SIG-M5 (cell line): ENCODE results near the gene SH3PXD2B.
"Not testable (repeated sequence)": the region's sequence is repeated elsewhere in the genome, so short reads cannot be mapped to it uniquely, and the experiment has no call there.

Experiments used
- DNase-seq: peaks from one replicate; lab custom pipeline; 2025; lab: John Stamatoyannopoulos, UW

SH3PXD2B gene

DNA sequence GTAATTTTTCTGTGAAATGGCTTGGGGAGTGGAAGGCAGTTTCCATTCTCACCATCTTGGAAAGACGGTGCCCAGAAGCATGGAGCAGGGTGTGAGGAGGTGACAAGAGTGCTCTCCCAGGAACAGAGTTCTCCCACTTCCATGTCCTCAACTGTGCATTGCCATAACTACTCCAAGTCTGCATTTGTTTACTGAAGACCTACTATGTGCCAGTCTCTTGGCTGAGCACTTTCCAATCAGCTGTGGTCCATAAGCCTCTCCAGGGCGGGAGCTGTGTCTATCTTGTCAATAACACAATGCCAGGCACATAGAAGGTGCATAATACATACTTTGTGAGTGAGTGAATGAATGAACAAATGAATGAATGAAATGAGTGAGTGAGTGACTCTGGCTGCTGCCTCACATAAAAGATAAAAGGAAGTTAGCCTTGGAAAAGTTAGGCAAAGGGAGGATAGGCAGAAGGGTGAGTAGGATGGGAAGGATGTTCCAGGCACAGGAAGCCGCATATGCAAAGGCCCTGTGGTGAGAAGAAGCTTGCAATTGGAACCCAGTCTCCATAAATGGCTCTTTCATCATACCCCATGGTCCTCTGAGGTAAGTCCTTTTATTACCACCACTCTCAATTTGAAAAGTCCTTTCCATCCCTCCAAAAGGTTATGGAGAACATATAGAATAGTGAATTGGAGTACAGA lies 31.3 kb upstream of the SH3PXD2B start:
- DNase-seq: no peak

DNA sequence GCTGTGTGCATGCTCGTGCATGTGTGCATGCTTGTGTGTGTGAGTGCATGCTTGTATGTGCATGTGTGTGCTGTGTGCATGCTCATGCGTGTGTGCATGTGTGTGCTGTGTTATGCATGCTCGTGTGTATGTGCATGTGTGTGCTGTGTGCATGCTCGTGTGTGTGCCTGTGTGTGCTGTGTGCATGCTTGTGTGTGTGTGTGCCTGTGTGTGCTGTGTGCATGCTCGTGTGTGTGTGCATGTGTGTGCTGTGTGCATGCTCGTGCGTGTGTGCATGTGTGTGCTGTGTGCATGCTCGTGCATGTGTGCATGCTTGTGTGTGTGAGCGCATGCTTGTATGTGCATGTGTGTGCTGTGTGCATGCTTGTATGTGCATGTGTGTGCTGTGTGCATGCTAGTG lies 30.3 kb upstream of the SH3PXD2B start:
- no peak for DNase-seq

DNA sequence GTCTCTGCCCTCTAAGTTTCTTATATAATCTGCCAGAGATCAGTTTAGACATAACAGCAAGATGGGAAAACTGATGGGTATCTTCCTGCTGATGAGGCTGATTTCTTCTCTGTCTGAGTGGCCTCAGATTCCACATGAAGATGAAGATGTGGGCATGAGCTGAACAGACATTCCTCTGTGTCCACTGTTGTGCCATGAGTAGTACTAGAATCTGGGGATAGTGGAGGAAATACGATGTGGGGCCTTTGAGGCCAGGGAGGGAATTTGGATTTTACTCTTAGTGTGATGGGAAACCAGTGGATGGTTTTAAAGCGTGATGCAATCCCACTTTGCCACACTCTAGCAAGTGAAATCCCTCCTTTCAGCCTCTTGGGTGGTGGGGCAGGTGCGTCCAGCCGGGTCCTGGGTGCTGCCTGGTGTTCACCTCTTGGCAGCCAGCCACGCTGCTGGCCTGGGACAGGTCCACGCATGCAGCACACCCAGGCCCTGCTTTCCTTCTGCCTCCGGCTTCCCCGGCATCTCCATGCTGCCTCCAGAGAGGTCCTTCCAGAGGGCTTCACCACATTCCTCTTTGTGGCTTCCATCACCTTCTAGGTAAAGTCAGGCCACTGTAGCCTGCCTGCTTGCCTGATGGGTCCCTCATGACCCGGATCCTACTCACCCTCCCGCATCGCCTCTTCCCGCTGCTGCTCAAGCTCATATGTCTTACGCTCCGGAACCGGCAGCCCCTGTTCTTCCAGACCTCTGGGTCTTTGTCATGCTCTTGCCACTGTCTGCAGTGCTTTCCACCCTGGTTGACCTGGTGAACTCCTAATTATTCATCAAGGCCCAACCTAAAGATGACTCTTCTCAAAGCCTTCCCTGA lies 28.1 kb upstream of the SH3PXD2B start:
- no peak for DNase-seq

DNA sequence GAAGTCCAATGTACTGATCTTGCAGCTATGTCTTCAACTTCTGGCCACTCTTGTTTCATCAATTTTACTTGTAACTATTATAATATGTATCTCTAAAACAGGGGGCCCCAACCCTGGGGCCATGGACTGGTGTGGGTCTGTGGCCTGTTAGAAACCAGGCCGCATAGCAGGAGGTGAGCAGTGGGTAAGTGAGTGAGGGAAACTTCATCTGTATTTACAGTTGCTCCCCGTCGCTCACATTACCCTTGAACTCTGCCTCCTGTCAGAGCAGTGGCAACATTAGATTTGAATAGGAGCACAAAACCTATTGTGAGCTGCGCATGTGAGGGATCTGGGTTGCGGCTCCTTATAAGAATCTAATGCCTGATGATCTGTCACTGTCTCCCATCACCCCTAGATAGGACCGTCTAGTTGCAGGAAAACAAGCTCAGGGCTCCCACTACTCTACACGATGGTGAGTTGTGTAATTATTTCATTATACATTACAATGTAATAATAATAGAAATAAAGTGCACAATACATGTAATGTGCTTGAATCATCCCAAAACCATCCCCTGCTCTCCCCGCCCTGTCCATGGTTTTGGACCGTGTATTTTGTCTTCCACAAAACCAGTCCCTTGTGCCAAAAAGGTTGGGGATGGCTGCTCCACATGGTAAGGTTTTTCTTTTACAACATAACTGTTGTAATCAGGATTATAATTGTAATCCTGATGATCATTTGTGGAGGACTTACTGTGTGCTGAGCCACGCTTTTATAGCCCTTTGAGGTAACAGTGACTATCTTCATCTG lies 26.9 kb upstream of the SH3PXD2B start:
- no peak for DNase-seq

DNA sequence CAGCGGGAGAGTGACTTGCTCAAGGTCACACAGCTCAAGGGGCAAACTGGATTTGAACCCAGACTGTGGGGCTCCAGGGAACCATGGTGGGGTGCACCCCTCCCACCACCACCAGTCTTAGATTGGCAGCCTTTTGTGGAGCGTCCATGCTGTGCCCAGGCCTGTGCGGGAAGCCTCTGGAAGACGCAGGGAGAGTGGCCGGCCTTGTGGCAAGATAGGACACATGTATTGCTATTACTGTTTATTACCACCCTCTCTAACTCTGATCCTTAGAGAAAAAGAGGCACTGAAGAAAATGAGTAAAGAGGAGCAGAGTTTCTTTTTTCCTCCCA lies 25.4 kb upstream of the SH3PXD2B start:
- no peak for DNase-seq

DNA sequence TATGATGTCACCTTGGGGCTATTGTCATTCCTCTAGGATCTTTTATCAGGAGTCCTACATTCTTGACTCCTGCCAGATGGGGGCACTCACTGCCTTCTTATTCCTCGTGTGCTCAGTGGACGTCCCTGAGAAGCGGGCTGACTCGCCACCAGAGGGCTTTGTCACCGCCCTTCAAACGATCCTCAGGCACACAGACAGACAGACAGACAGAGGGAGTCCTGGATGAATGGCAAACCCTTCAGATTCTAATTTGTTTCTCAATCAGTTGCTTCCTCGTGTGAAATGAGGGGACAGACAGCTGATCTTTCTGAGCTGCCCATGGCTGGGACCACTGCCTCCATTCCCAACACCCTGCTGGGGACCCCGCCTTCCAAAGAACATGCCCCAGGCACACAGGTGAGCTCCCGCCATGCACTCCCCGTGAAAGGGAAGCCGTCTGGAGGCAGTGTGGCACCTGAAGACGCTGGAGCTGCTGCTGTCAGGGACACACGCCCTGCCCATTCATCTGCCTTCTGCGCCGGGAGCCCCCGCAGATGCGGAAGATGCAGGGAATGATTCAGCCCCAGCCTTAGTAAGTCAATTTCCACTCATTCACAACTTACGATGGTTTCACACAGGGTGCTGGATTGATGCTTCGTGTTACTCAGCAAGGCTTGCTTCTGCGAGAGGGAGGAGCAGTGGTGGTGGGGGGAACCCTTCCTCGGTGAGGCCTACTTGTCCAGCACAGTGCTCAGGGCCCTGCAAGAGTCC lies 24.9 kb upstream of the SH3PXD2B start:
- no peak for DNase-seq

DNA sequence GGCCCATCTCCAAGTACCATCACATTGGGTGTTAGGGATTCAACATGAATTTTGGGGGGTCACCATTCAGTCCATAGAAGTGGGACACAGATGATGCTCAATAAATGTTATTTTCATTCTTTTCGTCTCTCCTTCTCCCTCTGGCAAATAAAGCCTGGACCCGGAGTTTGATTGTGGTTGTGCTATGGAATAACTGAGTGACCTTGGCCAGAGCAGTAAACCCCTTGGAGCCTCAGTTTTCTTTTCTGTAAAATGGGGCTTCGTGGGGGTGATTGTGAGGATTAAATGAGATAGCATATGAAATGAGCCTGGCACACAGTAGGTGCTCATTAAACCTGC lies 24.3 kb upstream of the SH3PXD2B start:
- not testable (repeated sequence) for DNase-seq

DNA sequence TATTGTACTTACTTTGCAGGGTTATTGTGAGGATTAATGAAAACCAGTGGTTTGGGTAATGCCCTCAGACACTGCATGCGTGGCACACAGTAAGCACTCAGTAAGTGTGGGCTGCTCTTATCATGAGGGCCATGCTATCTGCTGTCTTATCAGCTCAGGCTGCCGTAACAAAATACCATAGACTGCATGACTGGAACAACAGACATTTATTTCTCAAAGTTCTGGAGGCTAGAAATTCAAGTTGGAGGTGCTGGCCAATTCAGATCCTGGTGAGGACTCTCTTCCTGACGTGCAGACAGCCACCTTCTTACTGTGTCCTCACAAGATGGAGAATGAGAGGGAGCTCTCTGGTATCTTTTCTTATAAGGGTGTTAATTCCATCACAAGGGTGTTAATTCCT lies 23.9 kb upstream of the SH3PXD2B start:
- no peak for DNase-seq

DNA sequence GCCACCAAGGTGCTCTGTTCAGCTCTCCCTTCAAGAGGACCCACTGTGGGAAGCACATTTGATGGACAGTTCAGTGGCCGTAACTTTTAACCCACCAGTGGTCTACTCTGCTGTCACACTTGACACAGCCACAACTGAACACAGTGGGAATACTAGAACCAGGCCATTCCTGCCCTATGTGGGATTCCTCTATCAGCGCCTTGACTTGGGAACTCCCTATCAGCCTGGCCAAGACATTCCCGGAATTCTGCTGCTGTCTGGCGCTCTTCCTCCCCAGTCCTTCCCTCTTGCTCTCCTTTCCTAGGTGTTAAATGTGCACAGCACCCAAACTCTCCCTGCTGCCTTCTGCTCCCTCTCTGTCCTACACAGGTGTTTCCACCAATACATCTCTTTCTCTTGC lies 23.1 kb upstream of the SH3PXD2B start:
- no peak for DNase-seq

DNA sequence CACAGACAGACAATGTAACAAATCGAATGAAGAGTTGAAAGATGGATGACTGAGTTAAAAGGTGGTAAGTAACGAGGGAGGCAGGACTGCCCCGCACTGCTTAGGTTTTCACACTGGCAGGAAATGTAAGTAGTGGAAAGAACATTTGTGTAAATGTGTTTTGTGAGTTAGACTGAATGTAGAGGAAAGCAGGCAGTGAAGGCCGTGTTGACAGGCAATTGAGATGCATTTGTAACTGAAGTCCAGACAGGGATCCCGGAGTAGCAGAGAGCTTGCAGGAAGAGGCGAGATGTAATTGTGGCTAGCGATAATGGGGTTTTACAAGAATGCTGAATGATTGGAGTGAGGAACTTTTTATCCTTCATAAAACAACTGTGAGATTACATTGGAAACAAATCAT lies 20.0 kb upstream of the SH3PXD2B start:
- DNase-seq: no peak

DNA sequence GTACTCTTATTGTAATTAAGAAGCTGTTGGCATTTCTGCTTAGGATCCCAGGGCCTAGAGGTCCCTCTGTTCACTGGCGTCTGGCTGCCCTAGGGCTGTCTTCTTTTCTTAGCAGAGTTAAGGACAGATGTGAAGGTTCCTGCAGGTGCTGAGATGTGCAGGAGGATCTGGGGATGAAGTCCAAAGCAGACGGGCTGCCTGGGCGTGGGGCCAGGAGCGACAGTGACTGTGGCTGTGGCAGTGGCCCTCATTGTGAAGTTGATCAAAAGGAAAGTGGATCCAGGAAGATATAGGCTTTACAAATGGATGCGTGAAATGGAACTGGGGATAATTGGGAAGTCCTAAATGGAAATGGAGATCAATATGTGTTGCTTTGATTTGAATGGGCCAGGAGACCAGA lies 19.1 kb upstream of the SH3PXD2B start:
- DNase-seq: no peak

DNA sequence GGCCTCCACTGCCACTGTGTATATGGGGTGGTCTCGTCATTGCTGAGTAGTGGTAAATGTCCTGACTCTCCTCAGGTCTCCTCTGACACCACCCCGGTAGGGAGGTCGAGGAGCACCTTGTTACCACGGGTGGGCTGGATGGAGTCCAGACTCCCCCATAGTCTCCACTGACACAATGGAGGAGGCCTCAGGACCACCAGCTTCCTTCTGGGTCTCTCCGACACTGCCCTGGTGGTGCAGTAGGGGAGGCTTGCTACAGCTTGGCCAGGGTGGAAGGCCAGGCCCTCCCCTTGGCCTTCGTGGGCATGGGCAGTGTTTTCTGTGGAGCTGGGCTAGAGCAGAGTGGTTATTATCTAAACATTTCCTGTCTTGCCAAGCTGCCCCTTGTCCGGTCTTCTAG lies 15.4 kb upstream of the SH3PXD2B start:
- no peak for DNase-seq

DNA sequence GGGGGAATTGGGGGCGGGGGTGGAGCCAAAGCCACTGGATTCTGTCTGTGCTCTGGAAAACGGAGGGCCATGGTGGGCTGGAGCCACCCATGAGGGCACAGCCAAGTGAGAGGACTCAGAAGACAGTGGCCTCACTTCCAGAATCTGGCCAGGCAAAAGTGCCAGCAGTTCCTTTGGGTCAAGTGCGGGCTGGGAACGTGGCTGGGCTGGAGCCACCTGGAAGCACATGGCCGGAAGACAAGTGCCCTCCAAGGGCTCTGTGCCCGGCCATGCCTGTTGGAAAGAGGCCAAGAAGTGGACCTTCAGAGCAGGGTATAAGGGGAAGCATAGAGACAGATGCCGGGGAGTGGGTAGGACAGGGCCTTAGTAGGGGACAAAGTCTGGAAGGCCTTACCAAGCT lies 11.7 kb upstream of the SH3PXD2B start:
- DNase-seq: no peak

DNA sequence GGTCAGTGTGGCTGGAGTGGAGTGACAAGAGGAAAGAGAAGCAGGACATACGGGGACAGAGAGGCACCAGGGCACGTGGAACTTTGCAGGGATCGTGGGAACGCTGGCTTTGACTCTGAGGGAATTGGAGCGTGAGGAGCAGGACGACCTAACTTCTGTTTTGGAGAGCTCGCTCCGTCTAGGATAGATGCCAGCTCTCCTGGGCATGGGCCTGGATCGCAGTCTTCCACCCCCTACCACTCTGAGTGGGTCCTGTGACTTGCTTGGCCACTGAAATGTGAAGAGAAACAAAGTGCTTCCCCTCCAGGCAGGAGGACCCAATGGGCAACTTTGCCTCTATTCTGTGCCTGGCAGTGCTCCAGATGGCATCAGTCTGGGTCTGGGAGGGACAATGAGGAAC lies 8.7 kb upstream of the SH3PXD2B start:
- no peak for DNase-seq

DNA sequence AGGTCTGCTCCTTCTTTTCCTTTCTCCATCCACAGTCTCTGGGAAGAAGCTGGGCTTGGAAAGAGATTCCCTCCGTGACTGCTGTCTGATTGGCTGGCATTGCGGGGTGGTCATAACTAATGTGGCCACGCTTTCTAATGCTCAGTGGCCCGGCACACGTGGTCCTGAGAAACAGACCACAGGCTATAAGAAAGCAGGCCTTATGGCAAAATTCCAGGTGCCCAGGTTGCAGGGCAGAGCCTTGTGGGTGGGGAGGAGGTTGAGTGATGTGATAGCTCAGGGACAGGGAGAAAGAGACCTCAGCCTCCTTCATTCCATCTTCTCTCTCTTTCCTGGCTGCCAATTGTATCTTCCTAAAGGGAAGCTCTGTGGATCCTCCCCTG lies 5.4 kb upstream of the SH3PXD2B start:
- no peak for DNase-seq

DNA sequence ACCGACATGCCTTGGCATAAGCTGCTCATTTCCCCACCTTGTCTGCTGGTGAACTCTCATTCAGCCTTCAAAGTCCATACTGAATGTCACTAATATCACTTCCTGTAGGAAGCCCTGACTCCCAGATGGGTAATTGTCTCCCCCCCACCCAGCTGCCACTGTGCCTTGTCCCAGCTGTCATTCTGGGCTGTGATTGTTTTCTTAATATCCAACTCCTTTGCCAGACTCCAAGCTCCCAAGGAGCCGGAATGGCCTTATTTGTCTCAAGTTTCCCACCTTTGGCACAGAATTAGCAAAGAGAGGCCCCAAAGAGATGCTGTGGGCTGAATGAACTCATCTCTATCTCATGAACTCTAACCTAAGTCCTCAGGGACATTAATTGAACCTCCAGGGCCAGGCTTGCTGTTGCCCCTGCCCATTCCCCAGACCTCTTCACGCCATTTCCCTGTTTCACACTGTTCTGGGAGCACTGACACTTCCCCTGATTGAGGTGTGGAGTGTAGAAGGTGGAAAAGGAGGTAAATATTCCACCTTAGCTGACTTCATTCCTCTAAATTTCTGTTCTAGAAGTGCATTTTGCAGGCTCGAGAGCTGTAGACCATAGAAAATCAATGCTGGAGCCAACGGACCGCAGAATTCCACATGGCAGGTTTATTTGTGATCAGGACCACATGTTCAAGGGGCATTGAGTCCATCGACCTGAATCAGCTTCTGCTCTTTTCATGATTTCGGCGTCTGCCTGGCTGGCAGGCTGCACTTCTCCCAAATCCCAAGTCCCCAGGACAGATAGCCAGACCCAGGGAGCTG lies 4.9 kb upstream of the SH3PXD2B start:
- DNase-seq: no peak

DNA sequence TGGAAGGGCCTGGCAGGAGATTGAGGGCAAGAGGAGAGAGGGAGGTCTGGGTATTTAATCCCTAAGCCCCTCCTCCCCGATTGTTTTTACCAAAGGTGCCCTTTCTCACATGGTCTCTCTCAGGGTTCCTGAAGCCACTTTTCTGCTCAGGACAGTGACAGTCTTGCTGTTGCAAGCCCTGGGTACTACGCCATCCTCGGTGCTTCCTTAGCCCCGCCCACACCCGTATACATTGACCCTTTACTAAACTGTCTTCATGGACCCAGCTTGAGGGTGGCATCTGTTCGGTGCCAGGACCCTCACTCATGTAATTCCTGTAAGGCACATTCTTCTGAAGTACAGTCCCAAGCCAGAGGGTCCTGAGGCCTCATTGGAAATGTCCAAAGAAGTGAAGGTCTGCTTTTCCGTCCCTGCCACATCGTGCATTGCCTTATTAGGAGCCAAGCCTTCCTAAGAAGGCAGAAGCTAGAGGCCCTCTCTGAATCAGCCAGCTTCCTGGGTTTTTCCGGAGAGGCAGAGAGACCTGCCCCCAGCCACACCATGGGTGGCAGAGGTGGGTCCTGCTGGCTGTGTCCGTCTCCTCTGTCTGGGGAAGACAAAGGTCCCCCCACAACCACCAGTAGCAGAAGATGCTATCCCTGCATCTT lies 1.9 kb upstream of the SH3PXD2B start:
- DNase-seq: no peak

DNA sequence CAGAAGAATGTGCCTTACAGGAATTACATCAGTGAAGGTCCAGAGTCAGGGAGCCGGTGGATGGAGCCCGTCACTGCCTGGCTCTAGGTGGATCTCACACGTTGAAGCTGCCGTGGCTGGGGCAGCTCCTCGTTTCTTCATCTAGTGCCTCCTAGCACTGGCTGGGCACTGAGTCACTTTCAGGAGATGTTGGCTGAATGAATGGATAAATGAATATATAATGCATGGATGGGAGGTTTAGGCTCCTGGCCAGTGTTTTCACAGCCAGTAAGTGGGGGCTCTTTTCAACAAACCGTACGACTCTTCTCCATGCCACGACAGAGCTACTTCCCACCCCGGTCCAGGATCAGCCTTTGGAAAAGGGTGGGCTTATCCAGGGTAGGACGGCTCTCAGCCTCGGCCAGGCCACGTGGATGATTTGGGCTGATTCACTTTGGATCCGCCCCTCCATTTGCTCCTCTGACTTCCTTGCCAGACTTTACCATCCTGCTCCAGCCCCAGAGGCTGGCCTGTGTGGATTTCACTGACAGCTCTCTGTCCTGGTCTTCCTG lies 1.3 kb upstream of the SH3PXD2B start:
- DNase-seq: no peak

DNA sequence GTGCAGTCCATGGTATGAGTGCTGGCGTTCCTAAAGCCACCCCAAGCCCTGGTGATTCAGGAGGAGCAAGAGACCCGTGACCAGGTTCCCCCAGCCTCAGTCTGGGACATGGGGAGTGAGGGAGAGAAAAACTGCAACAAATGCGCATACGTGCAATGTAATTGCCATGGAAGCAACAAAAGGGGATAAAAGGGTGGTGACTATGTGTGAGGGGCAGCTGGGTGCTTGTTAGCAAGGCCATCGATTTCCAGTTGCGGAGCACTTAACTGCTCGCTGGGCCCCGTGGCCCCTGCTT lies 709 bp upstream of the SH3PXD2B start:
- DNase-seq: no peak

DNA sequence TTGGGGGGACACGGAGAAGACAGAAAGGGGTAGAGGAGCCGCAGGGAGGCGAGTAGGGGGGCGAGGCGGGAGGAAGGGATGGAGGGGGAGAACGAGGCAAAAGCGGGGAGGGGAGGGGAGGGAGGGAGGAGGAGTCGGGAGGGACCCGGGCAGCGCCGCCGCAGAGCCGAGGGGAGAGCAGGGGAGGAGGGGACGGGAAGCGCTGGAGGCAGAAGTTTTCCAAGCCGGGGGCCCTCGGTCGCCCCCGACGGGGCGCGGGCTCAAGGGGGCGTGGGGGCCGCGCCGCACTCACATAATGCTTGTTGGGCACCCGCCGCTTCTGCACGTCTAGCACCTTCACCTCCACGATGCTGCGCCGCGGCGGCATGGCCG lies 353 bp downstream of the SH3PXD2B start:
- DNase-seq: no peak
